Tibial nerve (tissue), 4 donors: ENCODE results near the gene NKAIN2.
"Not testable (repeated sequence)": the region's sequence is repeated elsewhere in the genome, so short reads cannot be mapped to it uniquely, and the experiment has no call there.

Experiments used
- EP300 ChIP-seq, 2 donors: sonication (generic); formaldehyde crosslinking; IDR thresholded peaks; one replicate each; pipeline ENCODE4 v1.6.1; 2017; ENCODE audit warnings: antibody characterized with exemption in 2 of 2, mild to moderate bottlenecking in 1 of 2
- TF ChIP-seq, protein P1 (sequence below), 5 experiments: fragments of 200-600 bp in 3 of 5; fragments of 450-650 bp in 2 of 5; sonication (generic) in 3 of 5; IDR thresholded peaks; one replicate each; pipeline ENCODE4 v1.5.1; 2016 to 2019; ENCODE audit warnings: antibody characterized with exemption in 5 of 5, mild to moderate bottlenecking in 3 of 5, moderate library complexity in 2 of 5

DNA sequence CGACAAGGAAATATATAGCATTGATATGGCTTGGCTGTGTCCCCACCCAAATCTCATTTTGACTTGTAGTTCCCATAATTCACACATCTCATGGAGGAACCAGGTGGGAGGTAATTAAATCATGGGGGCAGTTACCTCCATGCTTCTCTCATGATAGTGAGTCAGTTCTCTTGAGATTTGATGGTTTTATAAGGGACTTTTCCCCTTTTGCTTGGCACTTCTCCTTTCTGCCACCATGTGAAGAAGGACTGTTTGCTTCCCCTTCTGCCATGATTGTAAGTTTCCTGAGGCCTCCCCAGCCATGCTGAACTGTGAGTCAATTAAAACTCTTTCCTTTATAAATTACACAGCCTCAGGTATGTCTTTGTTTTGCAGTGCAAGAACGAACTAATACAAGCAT lies 756.4 kb downstream of the NKAIN2 start:
- TF ChIP-seq, protein P1, sequence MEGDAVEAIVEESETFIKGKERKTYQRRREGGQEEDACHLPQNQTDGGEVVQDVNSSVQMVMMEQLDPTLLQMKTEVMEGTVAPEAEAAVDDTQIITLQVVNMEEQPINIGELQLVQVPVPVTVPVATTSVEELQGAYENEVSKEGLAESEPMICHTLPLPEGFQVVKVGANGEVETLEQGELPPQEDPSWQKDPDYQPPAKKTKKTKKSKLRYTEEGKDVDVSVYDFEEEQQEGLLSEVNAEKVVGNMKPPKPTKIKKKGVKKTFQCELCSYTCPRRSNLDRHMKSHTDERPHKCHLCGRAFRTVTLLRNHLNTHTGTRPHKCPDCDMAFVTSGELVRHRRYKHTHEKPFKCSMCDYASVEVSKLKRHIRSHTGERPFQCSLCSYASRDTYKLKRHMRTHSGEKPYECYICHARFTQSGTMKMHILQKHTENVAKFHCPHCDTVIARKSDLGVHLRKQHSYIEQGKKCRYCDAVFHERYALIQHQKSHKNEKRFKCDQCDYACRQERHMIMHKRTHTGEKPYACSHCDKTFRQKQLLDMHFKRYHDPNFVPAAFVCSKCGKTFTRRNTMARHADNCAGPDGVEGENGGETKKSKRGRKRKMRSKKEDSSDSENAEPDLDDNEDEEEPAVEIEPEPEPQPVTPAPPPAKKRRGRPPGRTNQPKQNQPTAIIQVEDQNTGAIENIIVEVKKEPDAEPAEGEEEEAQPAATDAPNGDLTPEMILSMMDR (IDR thresholded peaks at IDR 0.05), result not testable (repeated sequence)
- not testable (repeated sequence) for TF ChIP-seq EP300 (IDR thresholded peaks at IDR 0.05)
